DND-41 (cell line): ENCODE results near the gene NODAL.

ENCODE experiments used
- CTCF ChIP-seq: IDR thresholded peaks from 2 replicates; pipeline ENCODE4 v1.5.1; 2012; ENCODE audit warnings: borderline replicate concordance, low read length, moderate library complexity, mild to moderate bottlenecking; ENCODE audit not compliant: poor library complexity, severe bottlenecking; ENCODE audit errors: extremely low read depth
- EZH2 ChIP-seq: IDR thresholded peaks from 3 replicates; pipeline ENCODE4 v1.6.1; 2012; ENCODE audit warnings: borderline replicate concordance, low read depth, mild to moderate bottlenecking, moderate library complexity, low read length, inconsistent platforms; ENCODE audit not compliant: severe bottlenecking

GRCh38 chr10:70481831-70482530 lies 40.5 kb upstream of the NODAL start:
- TF ChIP-seq EZH2 (no peak), CTCF (no peak)
